Left lobe of liver (tissue), 2 donors: ENCODE results near the gene ACTRT2. TPM values are rescaled to one million over a fixed set of nuclear protein-coding genes. Genes with fewer than 3 reads are reported as not detected.

Experiments
- ATAC-seq: fragments of 200-7000 bp; cut with Tn5 transposase; one replicate; pipeline ENCODE4 v1.9.1; 2020; ENCODE audit warnings: mild to moderate bottlenecking, moderate library complexity
- DNase-seq: peaks from one replicate; pipeline ENCODE4 v3.0.0-alpha.2; 2020; ENCODE audit warnings: low spot score
- total RNA-seq: library from RNA; stranded (reverse); gene quantifications from one replicate; pipeline ENCODE4 v1.2.1, GENCODE V29; 2021
- donor health status: DM: no; HTN: no; CAD: no; lungs with moderate emphysema.
- donor health status: DM: no; HTN: yes; CAD: no.

Gene ACTRT2
- total RNA-seq, 1 donor from 2014 or later = not detected

- no peak for DNase-seq
These were observed 44.1 kb downstream of the ACTRT2 start for GRCh38 chr1:3065396-3065795.

GRCh38 chr1:3065797-3066196 is 44.5 kb downstream of the ACTRT2 start:
- no peak for ATAC-seq

More at GRCh38 chr1:3065396-3065795, 44.1 kb downstream of the ACTRT2 start:
- no peak for ATAC-seq

GRCh38 chr1:3066250-3066711 is 45.0 kb downstream of the ACTRT2 start:
- DNase-seq = peak; percentile 67

More at GRCh38 chr1:3065797-3066196, 44.5 kb downstream of the ACTRT2 start:
- no peak for DNase-seq

GRCh38 chr1:3066826-3067225 is 45.6 kb downstream of the ACTRT2 start:
- ATAC-seq (no peak), DNase-seq (no peak)

More at GRCh38 chr1:3066250-3066711, 45.0 kb downstream of the ACTRT2 start:
- ATAC-seq = peak; percentile 82

- DNase-seq (no peak), ATAC-seq (no peak)
These were observed 46.0 kb downstream of the ACTRT2 start for GRCh38 chr1:3067301-3067670.

GRCh38 chr1:3067671-3068563 is 46.6 kb downstream of the ACTRT2 start:
- no peak for ATAC-seq
- no peak for DNase-seq

- DNase-seq = no peak
- no peak for ATAC-seq
These were observed 47.5 kb downstream of the ACTRT2 start, which contains the start of gene PRDM16 for GRCh38 chr1:3068564-3069431. TSS of gene PRDM16 (plus strand) at chr1:3069203. CDS start at chr1:3069260, 57 bp downstream.

- peak; percentile 69 for ATAC-seq
- DNase-seq = no peak
These were observed 48.4 kb downstream of the ACTRT2 start for GRCh38 chr1:3069491-3070308.

GRCh38 chr1:3070309-3070643 is 49.0 kb downstream of the ACTRT2 start:
- ATAC-seq = no peak
- no peak for DNase-seq

- no peak for DNase-seq
- ATAC-seq = no peak
These were observed 49.6 kb downstream of the ACTRT2 start for GRCh38 chr1:3070644-3071564.

- ATAC-seq (no peak), DNase-seq (no peak)
These were observed 50.5 kb downstream of the ACTRT2 start for GRCh38 chr1:3071565-3072390.

Other genes with a start within 250 kb of the ACTRT2 start
- 0.20 TPM for gene TTC34, start 219.8 kb upstream of the ACTRT2 start, total RNA-seq
- 0.43 TPM for gene PRDM16, start 47.7 kb downstream of the ACTRT2 start, total RNA-seq